ENCODE data around the gene SCRN2. TPM values are rescaled to one million over a fixed set of nuclear protein-coding genes. Genes with fewer than 3 reads are reported as not detected.

Gene SCRN2
- total and polyA plus RNA-seq, 4 experiments from 2014 or later: 15.7 to 30.5 (median 23.0) TPM

- H3K36me3 ChIP-seq (ENCODE audit: insufficient read depth, low read length): peaks cover 50% of the 10 kb centered on the region
- Mint-ChIP-seq H3K4me1 (peaks cover 0 to 6% (median 2%) of the 10 kb centered on the region in 4 donors), H3K4me3 (no peak overlapping the region), H3K27me3 (no peaks in the 10 kb centered on the region), H3K36me3 (peaks cover 39 to 54% of the 10 kb centered on the region in 2 donors), H3K27ac (peak overlapping the region in 2 of 7 donors; percentile 8 to 74), H3K9me3 (no peaks in the 10 kb centered on the region)
- H3K9me3 ChIP-seq (ENCODE audit: control insufficient read depth in 1 of 2, low read length in 2 of 2): no peaks in the 10 kb centered on the region
- CTCF ChIA-PET (ENCODE audit: partially characterized antibody): no interaction called here
- intact Hi-C loops (cut with micrococcal nuclease): no loop called here
- POLR2A ChIA-PET (ENCODE audit: partially characterized antibody): no interaction called here
- H3K27ac ChIP-seq (ENCODE audit: low read depth, low read length): no peak overlapping the region
- H3K27me3 ChIP-seq (ENCODE audit: insufficient read depth, low read length): no peaks in the 10 kb centered on the region
- DNase-seq: no peak
- H3K4me3 ChIP-seq (ENCODE audit: low read length in 2 of 2): no peak overlapping the region
- H3K4me1 ChIP-seq (ENCODE audit: insufficient read depth, low read length): no peaks in the 10 kb centered on the region
Measured at GRCh38 chr17:47807421-47807820, 33.7 kb downstream of the SCRN2 start.

DNA sequence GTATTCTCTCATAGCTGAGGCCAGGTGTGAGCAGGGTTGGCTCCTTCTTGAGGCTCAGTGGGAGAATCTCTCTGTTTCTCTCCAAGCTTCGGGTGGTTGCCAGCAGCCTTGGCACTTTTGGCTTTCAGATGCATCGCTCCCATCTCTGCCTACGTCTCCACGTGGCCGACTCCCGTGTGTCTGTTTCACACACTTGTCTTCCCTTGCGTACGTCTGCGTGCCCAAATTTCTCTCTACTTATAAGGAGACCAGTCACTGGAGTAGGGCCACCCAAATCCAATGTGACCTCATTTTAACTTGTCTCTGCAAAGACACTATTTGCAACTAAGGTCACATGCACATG, 34.2 kb downstream of the SCRN2 start:
- intact Hi-C loops (cut with micrococcal nuclease): no loop called here
- Histone ChIP-seq H3K36me3 (ENCODE audit: insufficient read depth, low read length) (peaks cover 45% of the 10 kb centered on the region), H3K4me1 (ENCODE audit: insufficient read depth, low read length) (no peaks in the 10 kb centered on the region), H3K27ac (ENCODE audit: low read depth, low read length) (no peak overlapping the region), H3K9me3 (ENCODE audit: control insufficient read depth in 1 of 2, low read length in 2 of 2) (no peaks in the 10 kb centered on the region), H3K27me3 (ENCODE audit: insufficient read depth, low read length) (no peaks in the 10 kb centered on the region), H3K4me3 (ENCODE audit: low read length in 2 of 2) (no peak overlapping the region)
- Mint-ChIP-seq H3K27me3 (no peaks in the 10 kb centered on the region), H3K27ac (peak overlapping the region in 2 of 7 donors; percentile 8 to 24), H3K4me1 (peaks cover 0 to 6% (median 2%) of the 10 kb centered on the region in 4 donors), H3K4me3 (no peak overlapping the region), H3K9me3 (no peaks in the 10 kb centered on the region), H3K36me3 (peaks cover 34 to 49% of the 10 kb centered on the region in 2 donors)
- ChIA-PET CTCF (ENCODE audit: partially characterized antibody) (no interaction called here), POLR2A (ENCODE audit: partially characterized antibody) (no interaction called here)
- no peak for DNase-seq

DNA sequence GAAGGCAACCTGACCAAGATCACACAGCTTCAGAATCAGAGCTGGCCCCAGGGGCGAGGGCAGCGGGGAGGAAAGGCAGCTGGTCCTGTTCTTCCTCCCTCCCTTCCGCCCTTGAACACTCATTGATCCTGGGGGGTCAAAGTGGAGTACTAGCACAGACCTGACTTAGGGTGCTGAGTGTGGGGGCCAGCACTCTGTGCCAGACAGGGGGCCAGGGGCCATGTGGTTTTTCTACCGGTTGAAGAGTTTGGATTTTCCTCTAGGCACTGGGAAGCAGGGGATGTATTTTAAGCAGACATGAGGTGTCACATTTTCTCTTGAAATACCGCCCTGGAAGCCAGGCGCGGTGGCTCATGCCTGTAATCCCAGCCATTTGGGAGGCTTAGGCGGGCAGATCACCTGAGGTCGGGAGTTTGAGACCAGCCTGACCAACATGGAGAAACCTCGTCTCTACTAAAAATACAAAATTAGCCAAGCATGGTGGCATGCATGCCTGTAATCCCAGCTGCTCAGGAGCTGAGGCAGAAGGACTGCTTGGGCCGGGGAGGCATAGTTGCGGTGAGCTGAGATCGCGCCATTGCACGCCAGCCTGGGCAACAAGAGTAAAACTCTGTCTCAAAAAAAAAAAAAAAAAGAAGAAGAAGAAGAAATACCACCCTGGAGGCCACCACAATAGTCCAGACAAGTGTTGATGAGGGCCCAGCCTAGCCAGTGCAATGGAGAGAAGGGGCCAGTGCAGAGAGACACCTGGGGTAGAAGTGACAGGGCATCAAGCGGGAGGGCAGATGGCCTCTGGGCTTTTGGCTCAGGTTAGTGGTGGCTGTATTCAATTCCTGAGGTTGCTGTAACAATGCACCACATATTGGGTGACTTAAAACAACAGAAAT, 34.8 kb downstream of the SCRN2 start:
- Mint-ChIP-seq H3K36me3 (peaks cover 29 to 43% of the 10 kb centered on the region in 2 donors), H3K9me3 (no peaks in the 10 kb centered on the region), H3K4me1 (peaks cover 0 to 5% (median 2%) of the 10 kb centered on the region in 4 donors), H3K27ac (peak overlapping the region in 1 of 7 donors; percentile 24), H3K27me3 (no peaks in the 10 kb centered on the region), H3K4me3 (no peak overlapping the region)
- intact Hi-C loops (cut with micrococcal nuclease): no loop called here
- no peaks in the 10 kb centered on the region for H3K9me3 ChIP-seq (ENCODE audit: control insufficient read depth in 1 of 2, low read length in 2 of 2)
- H3K27me3 ChIP-seq (ENCODE audit: insufficient read depth, low read length): no peaks in the 10 kb centered on the region
- ChIA-PET CTCF (ENCODE audit: partially characterized antibody) (interaction anchor here (0.7 kb wide), 1 partner anchor 9 kb away, joined by 3 read pairs; no protein-coding TSS in a partner anchor), POLR2A (ENCODE audit: partially characterized antibody) (no interaction called here)
- DNase-seq: no peak
- H3K4me3 ChIP-seq (ENCODE audit: low read length in 2 of 2): no peak overlapping the region
- H3K36me3 ChIP-seq (ENCODE audit: insufficient read depth, low read length): peaks cover 39% of the 10 kb centered on the region
- no peak overlapping the region for H3K27ac ChIP-seq (ENCODE audit: low read depth, low read length)
- no peaks in the 10 kb centered on the region for H3K4me1 ChIP-seq (ENCODE audit: insufficient read depth, low read length)

GRCh38 chr17:47804461-47804860, 36.6 kb downstream of the SCRN2 start:
- DNase-seq: no peak
- Mint-ChIP-seq H3K4me3 (no peak overlapping the region), H3K27me3 (no peaks in the 10 kb centered on the region), H3K4me1 (no peaks in the 10 kb centered on the region), H3K36me3 (peaks cover 14 to 25% of the 10 kb centered on the region in 2 donors), H3K27ac (peak overlapping the region in 1 of 7 donors; percentile 70), H3K9me3 (no peaks in the 10 kb centered on the region)
- no peak overlapping the region for H3K4me3 ChIP-seq (ENCODE audit: low read length in 2 of 2)
- ChIA-PET POLR2A (ENCODE audit: partially characterized antibody) (no interaction called here), CTCF (ENCODE audit: partially characterized antibody) (interaction anchor here (0.6 kb wide), 1 partner anchor 140 kb away, joined by 3 read pairs; no protein-coding TSS in a partner anchor)
- H3K9me3 ChIP-seq (ENCODE audit: control insufficient read depth in 1 of 2, low read length in 2 of 2): no peaks in the 10 kb centered on the region
- intact Hi-C loops (cut with micrococcal nuclease): no loop called here
- no peak overlapping the region for H3K27ac ChIP-seq (ENCODE audit: low read depth, low read length)
- H3K36me3 ChIP-seq (ENCODE audit: insufficient read depth, low read length): peaks cover 21% of the 10 kb centered on the region
- H3K27me3 ChIP-seq (ENCODE audit: insufficient read depth, low read length): no peaks in the 10 kb centered on the region
- no peaks in the 10 kb centered on the region for H3K4me1 ChIP-seq (ENCODE audit: insufficient read depth, low read length)

DNA sequence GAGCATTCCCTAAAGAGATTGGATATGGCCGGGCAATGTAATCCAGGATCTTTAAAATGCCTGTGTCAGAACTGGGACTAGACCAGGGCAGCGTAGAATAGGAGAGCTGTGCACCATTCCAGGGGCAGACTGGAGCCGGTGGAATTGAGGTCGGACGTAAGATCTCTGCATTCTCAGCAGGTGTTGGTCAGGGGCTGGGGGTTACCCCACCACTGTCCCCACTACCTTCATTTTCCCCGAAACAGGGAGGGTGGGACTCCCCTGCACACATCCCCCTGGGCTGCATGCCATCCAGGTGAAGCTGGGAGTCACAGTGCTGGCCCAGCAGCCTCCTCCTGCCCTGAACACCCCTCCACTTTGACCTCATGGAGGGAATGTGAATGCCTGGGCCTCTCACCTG, 37.3 kb downstream of the SCRN2 start:
- CTCF ChIA-PET (ENCODE audit: partially characterized antibody): interaction anchor here (0.6 kb wide), 1 partner anchor 140 kb away, joined by 3 read pairs; no protein-coding TSS in a partner anchor
- H3K9me3 ChIP-seq (ENCODE audit: control insufficient read depth in 1 of 2, low read length in 2 of 2): no peaks in the 10 kb centered on the region
- POLR2A ChIA-PET (ENCODE audit: partially characterized antibody): no interaction called here
- Mint-ChIP-seq H3K9me3 (no peaks in the 10 kb centered on the region), H3K27me3 (no peaks in the 10 kb centered on the region), H3K4me1 (no peaks in the 10 kb centered on the region), H3K4me3 (no peak overlapping the region), H3K27ac (peak overlapping the region in 1 of 7 donors; percentile 25), H3K36me3 (peaks cover 14 to 18% of the 10 kb centered on the region in 2 donors)
- peaks cover 14% of the 10 kb centered on the region for H3K36me3 ChIP-seq (ENCODE audit: insufficient read depth, low read length)
- no peak overlapping the region for H3K27ac ChIP-seq (ENCODE audit: low read depth, low read length)
- H3K27me3 ChIP-seq (ENCODE audit: insufficient read depth, low read length): no peaks in the 10 kb centered on the region
- intact Hi-C loops (cut with micrococcal nuclease): no loop called here
- no peak for DNase-seq
- H3K4me3 ChIP-seq (ENCODE audit: low read length in 2 of 2): no peak overlapping the region
- H3K4me1 ChIP-seq (ENCODE audit: insufficient read depth, low read length): no peaks in the 10 kb centered on the region

GRCh38 chr17:47803201-47803600, 37.9 kb downstream of the SCRN2 start:
- Mint-ChIP-seq H3K4me3 (no peak overlapping the region), H3K27ac (no peak overlapping the region), H3K4me1 (no peaks in the 10 kb centered on the region), H3K27me3 (no peaks in the 10 kb centered on the region), H3K36me3 (peaks cover 10 to 12% of the 10 kb centered on the region in 2 donors), H3K9me3 (no peaks in the 10 kb centered on the region)
- intact Hi-C loops (cut with micrococcal nuclease): no loop called here
- no peak overlapping the region for H3K4me3 ChIP-seq (ENCODE audit: low read length in 2 of 2)
- ChIA-PET POLR2A (ENCODE audit: partially characterized antibody) (interaction anchor here (1.4 kb wide), 1 partner anchor 139 kb away, joined by 3 read pairs; no protein-coding TSS in a partner anchor), CTCF (ENCODE audit: partially characterized antibody) (interaction anchor here (1.4 to 2.3 kb wide), 2 partner anchors 89 to 140 kb away, joined by 4 to 11 read pairs; no protein-coding TSS in a partner anchor)
- no peak overlapping the region for H3K27ac ChIP-seq (ENCODE audit: low read depth, low read length)
- no peaks in the 10 kb centered on the region for H3K27me3 ChIP-seq (ENCODE audit: insufficient read depth, low read length)
- DNase-seq: no peak
- peaks cover 9% of the 10 kb centered on the region for H3K36me3 ChIP-seq (ENCODE audit: insufficient read depth, low read length)
- H3K9me3 ChIP-seq (ENCODE audit: control insufficient read depth in 1 of 2, low read length in 2 of 2): no peaks in the 10 kb centered on the region
- no peaks in the 10 kb centered on the region for H3K4me1 ChIP-seq (ENCODE audit: insufficient read depth, low read length)

GRCh38 chr17:47802341-47803022, 38.6 kb downstream of the SCRN2 start:
- peaks cover 6 to 7% of the 10 kb centered on the region in 2 donors for H3K36me3 Mint-ChIP-seq
- peak overlapping the region in 2 of 7 donors; percentile 56 to 57 for H3K27ac Mint-ChIP-seq
- CTCF ChIA-PET (ENCODE audit: partially characterized antibody): interaction anchor here (0.6 to 2.4 kb wide), 11 partner anchors 16 to 183 kb away, joined by 3 to 11 read pairs (median 4); no protein-coding TSS in a partner anchor
- no peak overlapping the region for H3K27ac ChIP-seq (ENCODE audit: low read depth, low read length)
- H3K4me3 Mint-ChIP-seq: no peak overlapping the region
- no peaks in the 10 kb centered on the region for H3K4me1 Mint-ChIP-seq
- intact Hi-C loops (cut with micrococcal nuclease): loop anchor here (1.0 kb wide), 3 partner anchors 26 to 138 kb away; no protein-coding TSS in a partner anchor
- DNase-seq: peak; percentile 52 to 62 (median 57)
- H3K9me3 Mint-ChIP-seq: no peaks in the 10 kb centered on the region
- no peaks in the 10 kb centered on the region for H3K4me1 ChIP-seq (ENCODE audit: insufficient read depth, low read length)
- peaks cover 4% of the 10 kb centered on the region for H3K36me3 ChIP-seq (ENCODE audit: insufficient read depth, low read length)
- POLR2A ChIA-PET (ENCODE audit: partially characterized antibody): interaction anchor here (1.0 to 1.4 kb wide), 2 partner anchors 69 to 138 kb away, joined by 3 read pairs; partner anchors contain the start of gene TBX21
- H3K27me3 ChIP-seq (ENCODE audit: insufficient read depth, low read length): no peaks in the 10 kb centered on the region
- no peaks in the 10 kb centered on the region for H3K9me3 ChIP-seq (ENCODE audit: control insufficient read depth in 1 of 2, low read length in 2 of 2)
- no peak overlapping the region for H3K4me3 ChIP-seq (ENCODE audit: low read length in 2 of 2)
- H3K27me3 Mint-ChIP-seq: peaks cover 1 to 3% of the 10 kb centered on the region in 2 donors

Measured in CD4-positive, alpha-beta memory T cell (primary cell).